H1 (cell line): ENCODE measurements around the gene BCL3. TPM values are rescaled to one million over a fixed set of nuclear protein-coding genes. Genes with fewer than 3 reads are reported as not detected.

ENCODE experiments used
- CTCF ChIA-PET: fragments of 300-600 bp; sonication (Branson Sonifier 250); formaldehyde crosslinking; loops from one replicate; lab custom pipeline; 2021; ENCODE audit not compliant: partially characterized antibody; lab: Charles Lee
- POLR2A ChIA-PET: fragments of 300-600 bp; sonication (Branson Sonifier 250); formaldehyde crosslinking; loops from one replicate; lab custom pipeline; 2021; ENCODE audit warnings: inconsistent platforms; ENCODE audit not compliant: partially characterized antibody; lab: Charles Lee
- DNase-seq, 2 experiments: peaks; one replicate each; pipeline versions ENCODE4 v3.0.0 to v3.0.0-alpha.2; 2010 to 2022; ENCODE audit warnings: low spot score in 2 of 2, low read depth in 1 of 2, mixed read lengths in 1 of 2
- FAIRE-seq: peaks from 2 replicates; lab custom pipeline; 2011; peaks lifted over from hg19 to GRCh38; lab: Jason Lieb, UNC
- H2AFZ ChIP-seq: 2 replicates; pipeline ENCODE4 v1.8.1; 2012; ENCODE audit warnings: low read length, inconsistent platforms
- H2AK5ac ChIP-seq: 2 replicates; pipeline ENCODE4 v1.6.1; 2013; ENCODE audit warnings: low read depth, low read length
- H2BK120ac ChIP-seq: replicated peaks from 2 replicates; pipeline ENCODE3; 2013; ENCODE audit warnings: low read depth, low read length, inconsistent platforms
- H2BK12ac ChIP-seq: 2 replicates; pipeline ENCODE4 v1.6.1; 2013; ENCODE audit warnings: low read depth, low read length
- H2BK15ac ChIP-seq: 2 replicates; pipeline ENCODE4 v1.6.1; 2013; ENCODE audit warnings: low read length
- H2BK20ac ChIP-seq: 2 replicates; pipeline ENCODE4 v1.6.1; 2013; ENCODE audit warnings: low read length
- H2BK5ac ChIP-seq: 2 replicates; pipeline ENCODE4 v1.6.1; 2013; ENCODE audit warnings: low read depth, low read length
- H3K14ac ChIP-seq: 2 replicates; pipeline ENCODE4 v1.6.1; 2013; ENCODE audit warnings: inconsistent platforms; ENCODE audit not compliant: insufficient read length
- H3K18ac ChIP-seq: 2 replicates; pipeline ENCODE4 v1.6.1; 2013; ENCODE audit warnings: low read length; ENCODE audit errors: extremely low read depth
- H3K23ac ChIP-seq: 2 replicates; pipeline ENCODE4 v1.6.1; 2013; ENCODE audit warnings: inconsistent platforms; ENCODE audit not compliant: insufficient read length
- H3K23me2 ChIP-seq: 2 replicates; pipeline ENCODE4 v1.6.1; 2013; ENCODE audit warnings: low read depth, low read length
- H3K27ac ChIP-seq: 2 replicates; pipeline ENCODE4 v1.6.1; 2011; ENCODE audit warnings: low read depth, low read length, inconsistent platforms
- H3K27me3 ChIP-seq, 4 experiments: replicated peaks in 1 of 4; 1 replicate in 1 of 4; 2 replicates in 3 of 4; pipeline versions ENCODE4 v1.6.1 to v1.8.1; 2011 to 2013; ENCODE audit warnings: low read length in 3 of 4, mild to moderate bottlenecking in 3 of 4, inconsistent platforms in 2 of 4, mixed read lengths in 2 of 4, moderate library complexity in 1 of 4; ENCODE audit not compliant: control insufficient read depth in 3 of 4, insufficient read depth in 3 of 4; ENCODE audit errors: extremely low read depth in 1 of 4
- H3K36me3 ChIP-seq, 4 experiments: 2 replicates each; pipeline versions ENCODE4 v1.6.1 to v1.8.1; 2011 to 2013; ENCODE audit warnings: mild to moderate bottlenecking in 4 of 4, low read length in 3 of 4, moderate library complexity in 2 of 4, control low read depth in 1 of 4, inconsistent platforms in 1 of 4; ENCODE audit not compliant: insufficient read depth in 4 of 4, control insufficient read depth in 2 of 4
- H3K4ac ChIP-seq: replicated peaks from 2 replicates; pipeline ENCODE3; 2013; ENCODE audit warnings: low read length, low read depth, mixed read lengths, inconsistent platforms; ENCODE audit not compliant: insufficient read length
- H3K4me1 ChIP-seq, 4 experiments: replicated peaks in 1 of 4; 1 replicate in 1 of 4; 2 replicates in 3 of 4; pipeline versions ENCODE4 v1.6.1 to v1.8.1; 2011 to 2013; ENCODE audit warnings: low read length in 3 of 4, inconsistent platforms in 2 of 4, mixed read lengths in 1 of 4; ENCODE audit not compliant: insufficient read depth in 4 of 4, control insufficient read depth in 3 of 4
- H3K4me2 ChIP-seq, 2 experiments: 2 replicates each; pipeline versions ENCODE4 v1.6.1 to v1.8.1; 2011 to 2013; ENCODE audit warnings: low read depth in 2 of 2, low read length in 2 of 2, control low read depth in 1 of 2, inconsistent platforms in 1 of 2, mild to moderate bottlenecking in 1 of 2; ENCODE audit not compliant: insufficient read depth in 1 of 2
- H3K4me3 ChIP-seq, 4 experiments: fragments of 200-600, 300-600 bp in 1 of 4; sonication (generic), shearing (Covaris generic), sonication (Bioruptor Twin) in 1 of 4; 2 replicates each; pipeline versions ENCODE4 v1.5.1 to v1.8.1; 2011 to 2016; ENCODE audit warnings: low read length in 4 of 4, low read depth in 3 of 4, control low read depth in 2 of 4, inconsistent platforms in 2 of 4, mild to moderate bottlenecking in 2 of 4, mixed read lengths in 1 of 4, moderate library complexity in 1 of 4; ENCODE audit not compliant: insufficient read depth in 2 of 4; ENCODE audit errors: extremely low read depth in 1 of 4
- H3K56ac ChIP-seq: replicated peaks from 2 replicates; pipeline ENCODE3; 2013; ENCODE audit warnings: low read depth, mild to moderate bottlenecking, mixed read lengths, low read length, inconsistent platforms; ENCODE audit not compliant: insufficient read length
- H3K79me1 ChIP-seq: 2 replicates; pipeline ENCODE4 v1.6.1; 2013; ENCODE audit warnings: low read depth, low read length, control low read depth
- H3K79me2 ChIP-seq, 2 experiments: 2 replicates each; pipeline versions ENCODE4 v1.6.1 to v1.8.1; 2012 to 2013; ENCODE audit warnings: low read length in 2 of 2, mild to moderate bottlenecking in 2 of 2, inconsistent platforms in 1 of 2; ENCODE audit not compliant: insufficient read depth in 2 of 2, control insufficient read depth in 1 of 2
- H3K9ac ChIP-seq, 4 experiments: replicated peaks in 1 of 4; 1 replicate in 1 of 4; 2 replicates in 3 of 4; pipeline versions ENCODE4 v1.6.1 to v1.8.1; 2011 to 2013; ENCODE audit warnings: low read depth in 3 of 4, low read length in 3 of 4, control low read depth in 2 of 4, mild to moderate bottlenecking in 2 of 4, moderate library complexity in 2 of 4, inconsistent platforms in 1 of 4; ENCODE audit errors: extremely low read depth in 1 of 4
- H3K9me3 ChIP-seq, 2 experiments: 2 replicates each; pipeline versions ENCODE4 v1.6.1 to v1.8.1; 2012 to 2013; ENCODE audit warnings: mild to moderate bottlenecking in 2 of 2, moderate library complexity in 2 of 2, control low read depth in 1 of 2, inconsistent platforms in 1 of 2, low read depth in 1 of 2, low read length in 1 of 2, mixed read lengths in 1 of 2; ENCODE audit not compliant: insufficient read depth in 2 of 2
- H4K20me1 ChIP-seq, 2 experiments: replicated peaks in 1 of 2; 2 replicates each; pipeline versions ENCODE3 to v1.8.1; 2011 to 2013; ENCODE audit warnings: inconsistent platforms in 2 of 2, low read length in 2 of 2, mild to moderate bottlenecking in 1 of 2; ENCODE audit not compliant: insufficient read depth in 2 of 2, control insufficient read depth in 1 of 2
- H4K5ac ChIP-seq: 2 replicates; pipeline ENCODE4 v1.6.1; 2013; ENCODE audit warnings: low read length, low read depth, mixed read lengths, inconsistent platforms; ENCODE audit not compliant: insufficient read length
- H4K8ac ChIP-seq: 2 replicates; pipeline ENCODE4 v1.8.0; 2013; ENCODE audit warnings: mild to moderate bottlenecking, moderate library complexity, low read length, inconsistent platforms; ENCODE audit not compliant: insufficient read depth; ENCODE audit errors: extremely low read depth
- H4K91ac ChIP-seq: replicated peaks from 2 replicates; pipeline ENCODE3; 2013; ENCODE audit warnings: low read length, mixed read lengths, inconsistent platforms; ENCODE audit not compliant: insufficient read length
- BRCA1 ChIP-seq: IDR thresholded peaks from 2 replicates; pipeline ENCODE4 v1.6.1; 2012; ENCODE audit warnings: low read depth, low read length, improper control_type of control experiment
- EZH2 ChIP-seq: fragments of 200-600 bp; sonication (generic); IDR thresholded peaks from 2 replicates; pipeline ENCODE4 v1.7.1; 2012; ENCODE audit warnings: low read depth, mild to moderate bottlenecking, moderate library complexity, low read length, inconsistent platforms; ENCODE audit not compliant: severe bottlenecking
- GTF2F1 ChIP-seq: IDR thresholded peaks from 2 replicates; pipeline ENCODE4 v1.6.1; 2012; ENCODE audit warnings: low read depth, low read length, improper control_type of control experiment, borderline replicate concordance
- JUN ChIP-seq: IDR thresholded peaks from 2 replicates; pipeline ENCODE4 v1.6.1; 2011; ENCODE audit warnings: low read depth, mild to moderate bottlenecking, improper control_type of control experiment, low read length
- NANOG ChIP-seq: IDR thresholded peaks from 2 replicates; pipeline ENCODE4 v1.6.1; 2011; ENCODE audit warnings: low read length, low read depth, mild to moderate bottlenecking, inconsistent platforms; ENCODE audit not compliant: insufficient read depth, poor library complexity, severe bottlenecking
- POLR2AphosphoS5 ChIP-seq: IDR thresholded peaks from 2 replicates; pipeline ENCODE4 v1.6.1; 2011; ENCODE audit warnings: low read depth, low read length
- SIN3A ChIP-seq, 2 experiments: IDR thresholded peaks in 1 of 2; conservative IDR thresholded peaks in 1 of 2; 2 replicates each; pipeline ENCODE4 v1.6.1; 2011 to 2012; ENCODE audit warnings: low read length in 2 of 2, improper control_type of control experiment in 1 of 2, low read depth in 1 of 2, mild to moderate bottlenecking in 1 of 2
- SP1 ChIP-seq: IDR thresholded peaks from 2 replicates; pipeline ENCODE4 v1.6.1; 2011; ENCODE audit warnings: low read depth, low read length
- SP2 ChIP-seq: IDR thresholded peaks from 2 replicates; pipeline ENCODE4 v1.6.1; 2012; ENCODE audit warnings: mild to moderate bottlenecking, low read length, inconsistent platforms
- SP4 ChIP-seq: IDR thresholded peaks from 2 replicates; pipeline ENCODE4 v1.6.1; 2012; ENCODE audit warnings: low read length, inconsistent platforms
- TAF1 ChIP-seq: IDR thresholded peaks from 2 replicates; pipeline ENCODE4 v1.6.1; 2011; ENCODE audit warnings: mild to moderate bottlenecking, low read depth, low read length
- ZNF274 ChIP-seq: IDR thresholded peaks from 2 replicates; pipeline ENCODE4 v1.7.0; 2012; ENCODE audit warnings: low read length, borderline replicate concordance; ENCODE audit errors: extremely low read depth
- WGBS, 2 experiments: shearing (Covaris generic) in 1 of 2; methylation state at CpG; one replicate each; pipeline versions ENCODE4 v1.1.6 to v1.1.7; 2013 to 2015; ENCODE audit warnings: low lambda C conversion rate in 2 of 2, mixed read lengths in 2 of 2, inconsistent platforms in 1 of 2, low coverage in 1 of 2, missing lambda C conversion rate in 1 of 2; ENCODE audit not compliant: insufficient replicate concordance in 2 of 2, insufficient coverage in 1 of 2, insufficient read length in 1 of 2; ENCODE audit errors: extremely low coverage in 1 of 2, missing lambda C conversion rate in 1 of 2; 5-methylcytosine and 5-hydroxymethylcytosine counted together
- polyA plus RNA-seq, 7 experiments: library from polyadenylated mRNA; depleted of rRNA in 3 of 7; stranded (reverse) in 5 of 7; unstranded in 2 of 7; fragments of >200 nt in 5 of 7; fragments of 200-250 nt in 2 of 7; gene quantifications; 1 replicate in 5 of 7; 2 replicates in 1 of 7; 4 replicates in 1 of 7; pipeline versions ENCODE4 v1.2.1 to v1.2.3, GENCODE V29; 2011 to 2013; ENCODE audit warnings: missing spikeins in 2 of 7, mixed read lengths in 2 of 7
- total RNA-seq: library from RNA; stranded (reverse); fragmentation: NEBNext Ultra II Directional; extraction: Animal tissue kit (Norgen Biotek cat#: 25700); gene quantifications from 2 replicates; pipeline ENCODE4 v1.2.1, GENCODE V29; 2021
- TF ChIP-seq, protein P1 (sequence below): IDR thresholded peaks from 2 replicates; pipeline ENCODE4 v1.6.1; 2011; ENCODE audit warnings: low read length, improper control_type of control experiment

Gene BCL3
- total and polyA plus RNA-seq, 2 of the 8 experiments (the other 6 are each of a cell fraction or from before 2014, with no cell fraction given): 0.88 to 2.4 TPM

DNA sequence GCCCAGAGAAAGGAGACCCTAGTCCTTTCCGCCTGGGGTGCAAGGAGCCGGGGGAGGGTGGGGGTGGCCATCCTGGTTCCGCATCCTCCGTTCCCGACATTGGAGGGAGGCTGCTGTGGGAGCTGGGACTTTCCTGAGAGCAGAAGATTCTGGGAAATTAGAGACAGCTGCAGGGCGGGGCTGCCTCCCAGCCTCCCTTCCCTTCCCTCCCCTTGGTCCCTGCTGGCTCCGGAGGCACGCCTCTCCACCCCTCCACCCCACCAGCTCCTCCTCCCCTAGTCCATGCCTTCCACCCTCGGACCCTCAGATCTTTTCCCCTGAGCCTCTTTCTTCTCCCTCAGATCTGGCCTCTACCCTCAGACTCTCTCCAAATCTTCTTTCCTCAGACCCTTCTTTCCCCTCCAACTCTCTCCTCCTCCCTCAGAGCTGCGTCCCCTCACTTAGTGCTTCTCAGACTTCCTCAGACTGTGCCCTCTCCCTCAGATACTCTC is 3.1 kb upstream of the BCL3 start:
- H2AFZ ChIP-seq: no peak overlapping the region
- TF ChIP-seq ZNF274: no peak
- no peak for TF ChIP-seq NANOG
- TF ChIP-seq BRCA1: no peak
- TF ChIP-seq, protein P1, sequence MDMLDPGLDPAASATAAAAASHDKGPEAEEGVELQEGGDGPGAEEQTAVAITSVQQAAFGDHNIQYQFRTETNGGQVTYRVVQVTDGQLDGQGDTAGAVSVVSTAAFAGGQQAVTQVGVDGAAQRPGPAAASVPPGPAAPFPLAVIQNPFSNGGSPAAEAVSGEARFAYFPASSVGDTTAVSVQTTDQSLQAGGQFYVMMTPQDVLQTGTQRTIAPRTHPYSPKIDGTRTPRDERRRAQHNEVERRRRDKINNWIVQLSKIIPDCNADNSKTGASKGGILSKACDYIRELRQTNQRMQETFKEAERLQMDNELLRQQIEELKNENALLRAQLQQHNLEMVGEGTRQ: no peak
- TF ChIP-seq POLR2AphosphoS5: no peak
- no peak for TF ChIP-seq SIN3A (conservative IDR thresholded peaks at IDR 0.05 in 1 of 2, IDR thresholded peaks at IDR 0.05 in 1 of 2; ENCODE audit: low read depth in 1 of 2, low read length in 2 of 2)
- no peak for TF ChIP-seq EZH2
- TF ChIP-seq SP1: no peak
- no peak for TF ChIP-seq TAF1
- no peak for TF ChIP-seq SP2
- no peak for TF ChIP-seq JUN
- no peak for TF ChIP-seq GTF2F1
- no peak for TF ChIP-seq SP4
- no peaks in the 10 kb centered on the region for H4K20me1 ChIP-seq
- H3K23me2 ChIP-seq: peaks cover 12% of the 10 kb centered on the region
- no peak overlapping the region for H3K4me2 ChIP-seq
- no peak overlapping the region for H2BK5ac ChIP-seq
- H3K14ac ChIP-seq: no peak overlapping the region
- ChIA-PET CTCF (interaction anchor here (0.6 to 9.4 kb wide), 8 partner anchors 10 to 372 kb away, joined by 3 to 91 read pairs (median 4); no protein-coding TSS in a partner anchor), POLR2A (interaction anchor here (1.1 to 2.1 kb wide), 4 partner anchors 10 to 20 kb away, joined by 4 read pairs; no protein-coding TSS in a partner anchor)
- H3K36me3 ChIP-seq: no peaks in the 10 kb centered on the region
- 58% methylated on average over 7 of the region's 10 CpGs; no CpG with 5 or more reads in 1 of the 2 experiments for WGBS, 2 experiments
- H3K4me1 ChIP-seq: peaks cover 0 to 7% (median 3%) of the 10 kb centered on the region in 4 experiments; a peak in 3 of 7 replicates
- peak overlapping the region; percentile 75; the same call in 1 of the 2 replicates for H2AK5ac ChIP-seq
- H4K5ac ChIP-seq: no peak overlapping the region
- no peak overlapping the region for H2BK120ac ChIP-seq
- DNase-seq (no peak), FAIRE-seq (no peak)
- peak overlapping the region; percentile 37 for H3K56ac ChIP-seq
- H3K18ac ChIP-seq: no peak overlapping the region; the same call in 1 of the 2 replicates
- no peak overlapping the region for H4K91ac ChIP-seq
- no peak overlapping the region for H3K9ac ChIP-seq
- no peaks in the 10 kb centered on the region for H3K79me2 ChIP-seq
- peak overlapping the region; percentile 60; the same call in 1 of the 2 replicates for H2BK12ac ChIP-seq
- no peaks in the 10 kb centered on the region for H3K9me3 ChIP-seq
- H3K79me1 ChIP-seq: no peaks in the 10 kb centered on the region
- H4K8ac ChIP-seq: no peak overlapping the region
- no peak overlapping the region for H3K27ac ChIP-seq
- H3K4me3 ChIP-seq: no peak overlapping the region
- no peak overlapping the region for H3K23ac ChIP-seq
- no peak overlapping the region for H2BK15ac ChIP-seq
- peaks cover 22 to 49% (median 37%) of the 10 kb centered on the region in 4 experiments for H3K27me3 ChIP-seq
- no peak overlapping the region for H2BK20ac ChIP-seq
- no peak overlapping the region for H3K4ac ChIP-seq
